Epithelial cell of prostate (primary cell): ENCODE data around the gene PCDHGA9.

ENCODE experiments used
- DNase-seq: peaks from one replicate; pipeline ENCODE4 v3.0.0-alpha.2; 2011; ENCODE audit warnings: low read depth, low spot score
- H3K27ac ChIP-seq: fragments of 450-650 bp; 2 replicates; pipeline ENCODE4 v1.5.1; 2017; ENCODE audit warnings: mild to moderate bottlenecking

PCDHGA9 gene

DNA sequence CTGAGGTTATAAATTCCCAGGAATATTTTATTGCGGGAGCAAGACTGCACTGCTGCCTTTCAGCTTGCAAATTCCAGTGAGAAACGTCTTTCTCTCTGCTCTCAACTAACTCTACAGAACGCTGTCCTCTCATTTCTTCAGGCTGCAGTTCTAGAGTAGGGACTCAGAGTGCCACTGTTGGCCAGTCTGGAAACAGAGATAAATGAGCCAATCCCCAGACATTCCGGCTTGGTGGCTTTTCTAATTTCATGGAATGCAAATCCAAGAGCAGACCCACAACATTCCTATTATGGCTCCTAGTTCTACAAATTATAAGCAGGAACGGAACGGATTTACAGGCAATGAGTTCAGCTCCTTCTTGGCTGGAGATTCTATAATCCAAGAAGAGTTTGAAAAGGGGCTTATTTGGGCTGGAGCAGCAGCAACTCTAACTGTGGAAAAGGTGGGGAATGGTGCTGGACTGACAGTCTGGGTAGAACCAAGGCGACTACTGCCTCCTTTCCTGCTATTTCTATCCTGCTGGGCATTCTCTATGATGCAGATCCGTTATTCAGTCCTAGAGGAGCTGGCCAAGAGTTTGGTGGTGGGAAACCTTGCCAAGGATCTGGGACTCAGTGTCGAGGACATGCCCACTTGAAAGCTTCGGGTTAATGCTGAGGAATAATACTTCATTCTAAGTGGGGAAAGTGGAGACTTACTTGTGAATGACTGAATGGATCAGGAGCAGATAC is 37.0 kb downstream of the PCDHGA9 start:
- no peak overlapping the region for H3K27ac ChIP-seq
- no peak for DNase-seq

DNA sequence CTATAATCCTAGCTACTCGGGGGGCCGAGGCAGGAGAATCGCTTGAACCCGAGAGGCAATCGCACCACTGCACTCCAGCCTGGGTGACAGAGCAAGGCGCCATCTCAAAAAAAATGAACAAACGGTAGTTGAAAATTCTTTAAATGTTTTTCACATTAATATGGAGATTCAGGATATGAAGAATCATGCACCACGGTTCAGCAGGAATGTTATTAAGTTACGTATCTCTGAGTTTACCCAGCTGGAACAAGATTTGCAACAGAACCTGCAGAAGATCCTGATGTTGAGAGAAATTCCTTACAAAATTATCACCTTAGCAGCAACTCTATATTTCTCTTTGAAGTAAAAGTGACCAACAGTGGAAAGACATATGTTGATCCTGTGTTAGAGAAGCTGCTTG is 37.8 kb downstream of the PCDHGA9 start:
- no peak for DNase-seq
- no peak overlapping the region for H3K27ac ChIP-seq

DNA sequence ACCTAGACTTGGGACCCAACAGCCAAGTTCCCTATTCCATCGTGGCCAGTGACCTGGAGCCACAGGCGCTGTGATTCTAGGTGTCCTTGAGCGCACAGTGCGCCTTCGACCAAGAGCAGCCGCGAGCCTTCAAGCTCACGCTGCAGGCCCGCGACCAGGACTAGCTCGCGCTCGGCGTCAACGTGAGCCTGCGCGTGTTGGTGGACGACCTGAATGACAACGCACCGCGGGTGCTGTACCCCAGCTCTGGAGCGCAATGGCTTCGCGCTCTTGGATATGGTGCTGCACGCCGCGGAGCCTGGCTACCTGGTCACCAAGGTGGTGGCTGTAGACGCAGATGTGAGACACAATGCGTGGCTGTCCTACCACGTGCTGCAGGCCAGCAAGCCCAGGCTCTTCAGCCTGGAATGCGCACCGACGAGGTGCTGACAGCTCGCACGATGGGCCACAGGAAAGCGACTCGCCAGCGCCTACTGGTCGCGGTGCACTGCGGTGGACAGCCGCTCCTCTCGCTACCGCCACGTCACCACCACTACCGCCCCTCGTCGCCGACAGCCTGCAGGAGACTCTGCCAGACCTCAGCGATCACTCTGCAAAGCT is 39.1 kb downstream of the PCDHGA9 start:
- no peak overlapping the region for H3K27ac ChIP-seq
- DNase-seq = no peak
